K562 (cell line): Measurements from ENCODE around the gene NUP210. TPM values are rescaled to one million over a fixed set of nuclear protein-coding genes. Genes with fewer than 3 reads are reported as not detected.

Experiments
- ARID2 ChIP-seq: fragments of 450-650 bp; IDR thresholded peaks from 2 replicates; pipeline ENCODE4 v1.6.1; 2017; ENCODE audit warnings: antibody characterized with exemption, mild to moderate bottlenecking
- BCOR ChIP-seq: fragments of 450-650 bp; IDR thresholded peaks from 2 replicates; pipeline ENCODE4 v1.6.1; 2016
- EP300 ChIP-seq: IDR thresholded peaks from 2 replicates; pipeline ENCODE4 v1.6.1; 2012; ENCODE audit warnings: low read length, improper control_type of control experiment
- KHSRP ChIP-seq: fragments of 450-650 bp; IDR thresholded peaks from 2 replicates; pipeline ENCODE4 v1.6.1; 2017
- MBD2 ChIP-seq: sonication (generic); IDR thresholded peaks from 2 replicates; pipeline ENCODE4 v1.6.1; 2016; ENCODE audit warnings: low read depth, borderline replicate concordance
- NFXL1 ChIP-seq: fragments of 450-650 bp; formaldehyde crosslinking; IDR thresholded peaks from 2 replicates; pipeline ENCODE4 v1.4.0; 2021; ENCODE audit warnings: mild to moderate bottlenecking
- POLR2AphosphoS5 ChIP-seq: IDR thresholded peaks from 2 replicates; pipeline ENCODE4 v1.6.1; 2011; ENCODE audit warnings: mild to moderate bottlenecking, low read depth, low read length, moderate library complexity; ENCODE audit not compliant: control insufficient read depth, insufficient read depth
- RAD51 ChIP-seq: fragments of 450-650 bp; IDR thresholded peaks from 2 replicates; pipeline ENCODE4 v1.7.1; 2016; ENCODE audit warnings: low read depth, mild to moderate bottlenecking, borderline replicate concordance
- SREBF1 ChIP-seq: fragments of 150-350 bp; IDR thresholded peaks from 2 replicates; pipeline ENCODE4 v1.6.1; 2014; ENCODE audit warnings: antibody characterized with exemption, low read depth, low read length, borderline replicate concordance
- ZNF174 ChIP-seq: fragments of 250-450 bp; sonication (Bioruptor Pico); IDR thresholded peaks from 2 replicates; pipeline ENCODE4 v1.4.0; 2020; ENCODE audit warnings: mild to moderate bottlenecking
- ZNF431 ChIP-seq: sonication (generic); formaldehyde crosslinking; IDR thresholded peaks from 2 replicates; pipeline ENCODE4 v1.8.0; 2022; ENCODE audit warnings: mild to moderate bottlenecking, missing genetic modification reagents
- ZNF586 ChIP-seq: fragments of 450-650 bp; formaldehyde crosslinking; conservative IDR thresholded peaks from 2 replicates; pipeline ENCODE4 v1.4.0; 2020; ENCODE audit warnings: mild to moderate bottlenecking, moderate library complexity
- polyA plus RNA-seq, 8 experiments: library from polyadenylated mRNA; depleted of rRNA in 4 of 8; stranded (reverse) in 5 of 8; unstranded in 3 of 8; fragments of >200 nt; fragmentation: Nextera tagmentation in 2 of 8; fragmentation: Illumina TruSeq in 1 of 8; extraction: Ambion mirVana in 2 of 8; extraction: Trizol in 1 of 8; gene quantifications; 2 replicates each; pipeline versions ENCODE4 v1.2.1 to v1.2.3, GENCODE V29; 2011 to 2014; ENCODE audit warnings: inconsistent platforms in 1 of 8, missing spikeins in 1 of 8
- total RNA-seq, 7 experiments: library from RNA; depleted of rRNA in 6 of 7; stranded (reverse); fragments of >200 nt in 6 of 7; fragmentation: Illumina TruSeq in 2 of 7; extraction: Trizol in 2 of 7; gene quantifications; 2 replicates each; pipeline versions ENCODE4 v1.2.1 to v1.2.3, GENCODE V29; 2011 to 2021; ENCODE audit warnings: low replicate concordance in 1 of 7
- TF ChIP-seq, protein P1 (sequence below): sonication (generic); formaldehyde crosslinking; IDR thresholded peaks from 2 replicates; pipeline ENCODE4 v1.8.0; 2022; ENCODE audit warnings: mild to moderate bottlenecking, missing genetic modification reagents
- TF ChIP-seq, protein P2 (sequence below): fragments of 450-650 bp; formaldehyde crosslinking; IDR thresholded peaks from 2 replicates; pipeline ENCODE4 v1.4.0; 2022; ENCODE audit warnings: missing genetic modification characterization
- TF ChIP-seq, protein P3 (sequence below): fragments of 450-650 bp; IDR thresholded peaks from 2 replicates; pipeline ENCODE4 v1.6.1; 2016; ENCODE audit warnings: low read depth

The NUP210 gene
- total and polyA plus RNA-seq, 9 of the 15 experiments (the other 6 are each of a cell fraction or from before 2014, with no cell fraction given): 1.2 to 138 (median 44.0) TPM

DNA sequence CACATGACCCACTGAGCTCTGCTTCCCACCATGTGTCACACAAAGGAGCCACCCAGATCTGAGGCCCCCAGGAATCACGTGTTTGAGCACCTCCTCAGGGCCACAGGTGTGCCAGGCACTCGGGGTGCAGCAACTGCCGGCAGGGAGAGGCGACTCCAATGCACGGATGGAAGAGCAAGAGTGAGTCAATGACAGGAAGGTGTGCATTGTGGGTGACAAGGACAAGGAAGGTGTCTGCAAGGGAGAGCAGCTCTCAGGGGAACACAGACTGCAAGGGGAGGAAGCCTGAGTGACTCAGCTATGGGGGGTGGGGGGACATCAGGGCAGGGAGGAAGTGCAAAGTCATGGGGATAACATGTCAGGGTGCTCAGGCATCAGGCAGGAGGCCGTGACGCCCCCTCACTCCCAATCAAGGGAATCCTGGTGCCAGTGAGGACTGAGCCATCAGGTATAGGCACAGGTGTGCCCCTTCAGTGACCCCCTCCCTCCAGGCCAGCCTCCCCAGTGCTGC lies 67.4 kb downstream of the NUP210 start (continued):
- TF ChIP-seq, protein P1, sequence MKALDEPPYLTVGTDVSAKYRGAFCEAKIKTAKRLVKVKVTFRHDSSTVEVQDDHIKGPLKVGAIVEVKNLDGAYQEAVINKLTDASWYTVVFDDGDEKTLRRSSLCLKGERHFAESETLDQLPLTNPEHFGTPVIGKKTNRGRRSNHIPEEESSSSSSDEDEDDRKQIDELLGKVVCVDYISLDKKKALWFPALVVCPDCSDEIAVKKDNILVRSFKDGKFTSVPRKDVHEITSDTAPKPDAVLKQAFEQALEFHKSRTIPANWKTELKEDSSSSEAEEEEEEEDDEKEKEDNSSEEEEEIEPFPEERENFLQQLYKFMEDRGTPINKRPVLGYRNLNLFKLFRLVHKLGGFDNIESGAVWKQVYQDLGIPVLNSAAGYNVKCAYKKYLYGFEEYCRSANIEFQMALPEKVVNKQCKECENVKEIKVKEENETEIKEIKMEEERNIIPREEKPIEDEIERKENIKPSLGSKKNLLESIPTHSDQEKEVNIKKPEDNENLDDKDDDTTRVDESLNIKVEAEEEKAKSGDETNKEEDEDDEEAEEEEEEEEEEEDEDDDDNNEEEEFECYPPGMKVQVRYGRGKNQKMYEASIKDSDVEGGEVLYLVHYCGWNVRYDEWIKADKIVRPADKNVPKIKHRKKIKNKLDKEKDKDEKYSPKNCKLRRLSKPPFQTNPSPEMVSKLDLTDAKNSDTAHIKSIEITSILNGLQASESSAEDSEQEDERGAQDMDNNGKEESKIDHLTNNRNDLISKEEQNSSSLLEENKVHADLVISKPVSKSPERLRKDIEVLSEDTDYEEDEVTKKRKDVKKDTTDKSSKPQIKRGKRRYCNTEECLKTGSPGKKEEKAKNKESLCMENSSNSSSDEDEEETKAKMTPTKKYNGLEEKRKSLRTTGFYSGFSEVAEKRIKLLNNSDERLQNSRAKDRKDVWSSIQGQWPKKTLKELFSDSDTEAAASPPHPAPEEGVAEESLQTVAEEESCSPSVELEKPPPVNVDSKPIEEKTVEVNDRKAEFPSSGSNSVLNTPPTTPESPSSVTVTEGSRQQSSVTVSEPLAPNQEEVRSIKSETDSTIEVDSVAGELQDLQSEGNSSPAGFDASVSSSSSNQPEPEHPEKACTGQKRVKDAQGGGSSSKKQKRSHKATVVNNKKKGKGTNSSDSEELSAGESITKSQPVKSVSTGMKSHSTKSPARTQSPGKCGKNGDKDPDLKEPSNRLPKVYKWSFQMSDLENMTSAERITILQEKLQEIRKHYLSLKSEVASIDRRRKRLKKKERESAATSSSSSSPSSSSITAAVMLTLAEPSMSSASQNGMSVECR: no peak
- TF ChIP-seq NFXL1 (CRISPR knock-in tag) (no peak), MBD2 (no peak; the same call in 1 of the 2 replicates), RAD51 (no peak; the same call in 1 of the 2 replicates), ZNF431 (CRISPR knock-in tag) (no peak), ZNF174 (CRISPR knock-in tag) (no peak), ARID2 (no peak), ZNF586 (no peak), BCOR (0 out of 2 replicates have a peak, but pooled peaks have one; percentile 34), KHSRP (no peak), EP300 (peak; percentile 68; the same call in 1 of the 2 replicates), SREBF1 (no peak), POLR2AphosphoS5 (no peak)
- TF ChIP-seq, protein P2, sequence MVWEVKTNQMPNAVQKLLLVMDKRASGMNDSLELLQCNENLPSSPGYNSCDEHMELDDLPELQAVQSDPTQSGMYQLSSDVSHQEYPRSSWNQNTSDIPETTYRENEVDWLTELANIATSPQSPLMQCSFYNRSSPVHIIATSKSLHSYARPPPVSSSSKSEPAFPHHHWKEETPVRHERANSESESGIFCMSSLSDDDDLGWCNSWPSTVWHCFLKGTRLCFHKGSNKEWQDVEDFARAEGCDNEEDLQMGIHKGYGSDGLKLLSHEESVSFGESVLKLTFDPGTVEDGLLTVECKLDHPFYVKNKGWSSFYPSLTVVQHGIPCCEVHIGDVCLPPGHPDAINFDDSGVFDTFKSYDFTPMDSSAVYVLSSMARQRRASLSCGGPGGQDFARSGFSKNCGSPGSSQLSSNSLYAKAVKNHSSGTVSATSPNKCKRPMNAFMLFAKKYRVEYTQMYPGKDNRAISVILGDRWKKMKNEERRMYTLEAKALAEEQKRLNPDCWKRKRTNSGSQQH (CRISPR knock-in tag): no peak
- TF ChIP-seq, protein P3, sequence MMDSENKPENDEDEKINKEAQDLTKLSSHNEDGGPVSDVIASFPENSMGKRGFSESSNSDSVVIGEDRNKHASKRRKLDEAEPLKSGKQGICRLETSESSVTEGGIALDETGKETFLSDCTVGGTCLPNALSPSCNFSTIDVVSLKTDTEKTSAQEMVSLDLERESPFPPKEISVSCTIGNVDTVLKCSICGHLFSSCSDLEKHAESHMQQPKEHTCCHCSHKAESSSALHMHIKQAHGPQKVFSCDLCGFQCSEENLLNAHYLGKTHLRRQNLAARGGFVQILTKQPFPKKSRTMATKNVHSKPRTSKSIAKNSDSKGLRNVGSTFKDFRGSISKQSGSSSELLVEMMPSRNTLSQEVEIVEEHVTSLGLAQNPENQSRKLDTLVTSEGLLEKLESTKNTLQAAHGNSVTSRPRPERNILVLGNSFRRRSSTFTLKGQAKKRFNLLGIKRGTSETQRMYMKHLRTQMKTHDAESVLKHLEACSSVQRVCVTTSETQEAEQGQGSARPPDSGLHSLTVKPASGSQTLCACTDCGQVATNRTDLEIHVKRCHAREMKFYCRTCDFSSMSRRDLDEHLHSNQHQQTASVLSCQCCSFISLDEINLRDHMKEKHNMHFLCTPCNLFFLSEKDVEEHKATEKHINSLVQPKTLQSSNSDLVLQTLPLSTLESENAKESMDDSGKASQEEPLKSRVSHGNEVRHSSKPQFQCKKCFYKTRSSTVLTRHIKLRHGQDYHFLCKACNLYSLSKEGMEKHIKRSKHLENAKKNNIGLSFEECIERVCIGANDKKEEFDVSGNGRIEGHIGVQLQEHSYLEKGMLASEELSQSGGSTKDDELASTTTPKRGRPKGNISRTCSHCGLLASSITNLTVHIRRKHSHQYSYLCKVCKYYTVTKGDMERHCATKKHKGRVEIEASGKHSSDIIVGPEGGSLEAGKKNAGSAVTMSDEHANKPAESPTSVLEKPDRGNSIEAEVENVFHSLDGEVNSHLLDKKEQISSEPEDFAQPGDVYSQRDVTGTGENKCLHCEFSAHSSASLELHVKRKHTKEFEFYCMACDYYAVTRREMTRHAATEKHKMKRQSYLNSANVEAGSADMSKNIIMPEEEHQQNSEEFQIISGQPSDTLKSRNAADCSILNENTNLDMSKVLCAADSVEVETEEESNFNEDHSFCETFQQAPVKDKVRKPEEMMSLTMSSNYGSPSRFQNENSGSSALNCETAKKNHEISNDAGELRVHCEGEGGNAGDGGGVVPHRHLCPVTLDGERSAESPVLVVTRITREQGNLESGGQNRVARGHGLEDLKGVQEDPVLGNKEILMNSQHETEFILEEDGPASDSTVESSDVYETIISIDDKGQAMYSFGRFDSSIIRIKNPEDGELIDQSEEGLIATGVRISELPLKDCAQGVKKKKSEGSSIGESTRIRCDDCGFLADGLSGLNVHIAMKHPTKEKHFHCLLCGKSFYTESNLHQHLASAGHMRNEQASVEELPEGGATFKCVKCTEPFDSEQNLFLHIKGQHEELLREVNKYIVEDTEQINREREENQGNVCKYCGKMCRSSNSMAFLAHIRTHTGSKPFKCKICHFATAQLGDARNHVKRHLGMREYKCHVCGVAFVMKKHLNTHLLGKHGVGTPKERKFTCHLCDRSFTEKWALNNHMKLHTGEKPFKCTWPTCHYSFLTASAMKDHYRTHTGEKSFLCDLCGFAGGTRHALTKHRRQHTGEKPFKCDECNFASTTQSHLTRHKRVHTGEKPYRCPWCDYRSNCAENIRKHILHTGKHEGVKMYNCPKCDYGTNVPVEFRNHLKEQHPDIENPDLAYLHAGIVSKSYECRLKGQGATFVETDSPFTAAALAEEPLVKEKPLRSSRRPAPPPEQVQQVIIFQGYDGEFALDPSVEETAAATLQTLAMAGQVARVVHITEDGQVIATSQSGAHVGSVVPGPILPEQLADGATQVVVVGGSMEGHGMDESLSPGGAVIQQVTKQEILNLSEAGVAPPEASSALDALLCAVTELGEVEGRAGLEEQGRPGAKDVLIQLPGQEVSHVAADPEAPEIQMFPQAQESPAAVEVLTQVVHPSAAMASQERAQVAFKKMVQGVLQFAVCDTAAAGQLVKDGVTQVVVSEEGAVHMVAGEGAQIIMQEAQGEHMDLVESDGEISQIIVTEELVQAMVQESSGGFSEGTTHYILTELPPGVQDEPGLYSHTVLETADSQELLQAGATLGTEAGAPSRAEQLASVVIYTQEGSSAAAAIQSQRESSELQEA: no peak
